Endothelial cell of umbilical vein (primary cell): ENCODE data around the gene DGCR8.

ENCODE experiments used
- EZH2 ChIP-seq: IDR thresholded peaks from 2 replicates; pipeline ENCODE4 v1.6.1; 2012; ENCODE audit warnings: borderline replicate concordance, low read depth, mild to moderate bottlenecking, moderate library complexity, low read length, inconsistent platforms; ENCODE audit not compliant: severe bottlenecking
- FOS ChIP-seq: IDR thresholded peaks from 2 replicates; pipeline ENCODE4 v1.6.1; 2011; ENCODE audit warnings: mild to moderate bottlenecking, low read length, moderate library complexity, borderline replicate concordance; ENCODE audit not compliant: insufficient read depth
- JUN ChIP-seq: IDR thresholded peaks from 2 replicates; pipeline ENCODE4 v1.6.1; 2011; ENCODE audit warnings: borderline replicate concordance, low read depth; ENCODE audit not compliant: insufficient read length, insufficient read depth
- POLR2A ChIP-seq: IDR thresholded peaks from 2 replicates; pipeline ENCODE4 v1.6.1; 2012; ENCODE audit warnings: low read depth, mild to moderate bottlenecking, control low read depth, low read length
- POLR2AphosphoS5 ChIP-seq: IDR thresholded peaks from 2 replicates; pipeline ENCODE4 v1.6.1; 2012; ENCODE audit warnings: low read depth, mild to moderate bottlenecking, control low read depth, low read length, moderate library complexity; ENCODE audit not compliant: insufficient read depth
- TF ChIP-seq, protein P1 (sequence below), 2 donors: IDR thresholded peaks; 1 replicate in 1 of 2; 2 replicates in 1 of 2; pipeline ENCODE4 v1.5.1; 2011; ENCODE audit warnings: low read length in 2 of 2, mild to moderate bottlenecking in 2 of 2, moderate library complexity in 2 of 2, control low read depth in 1 of 2, inconsistent platforms in 1 of 2, low read depth in 1 of 2; ENCODE audit not compliant: insufficient read depth in 1 of 2; ENCODE audit errors: extremely low read depth in 1 of 2
- TF ChIP-seq, protein P2 (sequence below): IDR thresholded peaks from 2 replicates; pipeline ENCODE4 v1.6.1; 2011; ENCODE audit not compliant: insufficient read depth, insufficient read length

- TF ChIP-seq, protein P1, sequence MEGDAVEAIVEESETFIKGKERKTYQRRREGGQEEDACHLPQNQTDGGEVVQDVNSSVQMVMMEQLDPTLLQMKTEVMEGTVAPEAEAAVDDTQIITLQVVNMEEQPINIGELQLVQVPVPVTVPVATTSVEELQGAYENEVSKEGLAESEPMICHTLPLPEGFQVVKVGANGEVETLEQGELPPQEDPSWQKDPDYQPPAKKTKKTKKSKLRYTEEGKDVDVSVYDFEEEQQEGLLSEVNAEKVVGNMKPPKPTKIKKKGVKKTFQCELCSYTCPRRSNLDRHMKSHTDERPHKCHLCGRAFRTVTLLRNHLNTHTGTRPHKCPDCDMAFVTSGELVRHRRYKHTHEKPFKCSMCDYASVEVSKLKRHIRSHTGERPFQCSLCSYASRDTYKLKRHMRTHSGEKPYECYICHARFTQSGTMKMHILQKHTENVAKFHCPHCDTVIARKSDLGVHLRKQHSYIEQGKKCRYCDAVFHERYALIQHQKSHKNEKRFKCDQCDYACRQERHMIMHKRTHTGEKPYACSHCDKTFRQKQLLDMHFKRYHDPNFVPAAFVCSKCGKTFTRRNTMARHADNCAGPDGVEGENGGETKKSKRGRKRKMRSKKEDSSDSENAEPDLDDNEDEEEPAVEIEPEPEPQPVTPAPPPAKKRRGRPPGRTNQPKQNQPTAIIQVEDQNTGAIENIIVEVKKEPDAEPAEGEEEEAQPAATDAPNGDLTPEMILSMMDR (IDR thresholded peaks at IDR 0.05; ENCODE audit: extremely low read depth in 1 of 2, insufficient read depth in 1 of 2, low read depth in 1 of 2, low read length in 2 of 2): no peak
- TF ChIP-seq, protein P2, sequence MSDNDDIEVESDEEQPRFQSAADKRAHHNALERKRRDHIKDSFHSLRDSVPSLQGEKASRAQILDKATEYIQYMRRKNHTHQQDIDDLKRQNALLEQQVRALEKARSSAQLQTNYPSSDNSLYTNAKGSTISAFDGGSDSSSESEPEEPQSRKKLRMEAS: no peak
- no peak for TF ChIP-seq POLR2AphosphoS5
- no peak for TF ChIP-seq EZH2
- TF ChIP-seq POLR2A: no peak
- no peak for TF ChIP-seq JUN
- no peak for TF ChIP-seq FOS
Measured at GRCh38 chr22:20064140-20064480, 15.9 kb upstream of the DGCR8 start.
